Muscle of back (tissue), 11 donors: ENCODE data around the gene CD244. TPM values are rescaled to one million over a fixed set of nuclear protein-coding genes. Genes with fewer than 3 reads are reported as not detected.

Source experiments
- DNase-seq, 3 donors: peaks; one replicate each; pipeline versions ENCODE4 v3.0.0 to v3.0.0-alpha.2; 2013
- polyA plus RNA-seq, 10 donors: library from polyadenylated mRNA; unstranded; fragments of 120-200 nt; gene quantifications; one replicate each; pipeline ENCODE4 v1.2.1, GENCODE V29; 2013; ENCODE audit not compliant: insufficient read length in 10 of 10

Gene CD244
- polyA plus RNA-seq, 10 donors = 0.07 to 0.62 (median 0.34) TPM

GRCh38 chr1:160846281-160846680, 16.4 kb downstream of the CD244 start:
- DNase-seq = no peak

GRCh38 chr1:160844447-160845232, 18.0 kb downstream of the CD244 start:
- DNase-seq = no peak

- DNase-seq = no peak
Measured at GRCh38 chr1:160841079-160841478, 21.6 kb downstream of the CD244 start.

- DNase-seq = no peak
Measured at GRCh38 chr1:160839746-160840145, 22.9 kb downstream of the CD244 start.

- no peak for DNase-seq
Measured at GRCh38 chr1:160838888-160839287, 23.8 kb downstream of the CD244 start.

- DNase-seq = peak in 2 of 3 donors; percentile 16 to 26
Measured at GRCh38 chr1:160837558-160838205, 25.0 kb downstream of the CD244 start.

GRCh38 chr1:160836981-160837557, 25.6 kb downstream of the CD244 start:
- DNase-seq = no peak

- no peak for DNase-seq
Measured at GRCh38 chr1:160836561-160836960, 26.1 kb downstream of the CD244 start.

- no peak for DNase-seq
Measured at GRCh38 chr1:160835751-160836150, 26.9 kb downstream of the CD244 start.

GRCh38 chr1:160834945-160835565, 27.6 kb downstream of the CD244 start:
- peak in 1 of 3 donors; percentile 14 for DNase-seq

GRCh38 chr1:160830321-160831153, 32.1 kb downstream of the CD244 start:
- peak in 2 of 3 donors; percentile 13 to 20 for DNase-seq

GRCh38 chr1:160829766-160830165, 32.9 kb downstream of the CD244 start:
- no peak for DNase-seq

- no peak for DNase-seq
Measured at GRCh38 chr1:160827418-160827817, 35.3 kb downstream of the CD244 start.

GRCh38 chr1:160826546-160826945, 36.1 kb downstream of the CD244 start:
- no peak for DNase-seq

- DNase-seq = no peak
Measured at GRCh38 chr1:160823296-160823695, 39.4 kb downstream of the CD244 start.

GRCh38 chr1:160821627-160822026, 41.1 kb downstream of the CD244 start:
- DNase-seq = no peak

- no peak for DNase-seq
Measured at GRCh38 chr1:160819186-160819585, 43.5 kb downstream of the CD244 start.

- DNase-seq = no peak
Measured at GRCh38 chr1:160818207-160818937, 44.3 kb downstream of the CD244 start.

GRCh38 chr1:160814856-160815255, 47.8 kb downstream of the CD244 start:
- no peak for DNase-seq

GRCh38 chr1:160814316-160814715, 48.4 kb downstream of the CD244 start:
- no peak for DNase-seq

- DNase-seq = no peak
Measured at GRCh38 chr1:160813215-160813614, 49.5 kb downstream of the CD244 start.
